HepG2 (cell line): Measurements from ENCODE around the gene SELENOH. TPM values are rescaled to one million over a fixed set of nuclear protein-coding genes. Genes with fewer than 3 reads are reported as not detected.

Source experiments
- EZH2 ChIP-seq: conservative IDR thresholded peaks from 2 replicates; pipeline ENCODE4 v1.6.1; 2012; ENCODE audit warnings: mild to moderate bottlenecking, low read depth, low read length, moderate library complexity
- HMGA1 ChIP-seq: sonication (generic); formaldehyde crosslinking; conservative IDR thresholded peaks from 2 replicates; pipeline ENCODE4 v1.4.0; 2020; ENCODE audit warnings: missing genetic modification reagents
- HNRNPLL ChIP-seq: fragments of 200-400 bp; formaldehyde crosslinking; IDR thresholded peaks from 2 replicates; pipeline ENCODE4 v1.6.1; 2017; ENCODE audit warnings: mild to moderate bottlenecking, low read depth, low read length; ENCODE audit not compliant: poor library complexity, severe bottlenecking
- ISX ChIP-seq: sonication (generic); formaldehyde crosslinking; conservative IDR thresholded peaks from 2 replicates; pipeline ENCODE4 v1.5.0; 2020; ENCODE audit warnings: missing genetic modification reagents
- JUNB ChIP-seq: sonication (generic); formaldehyde crosslinking; IDR thresholded peaks from 2 replicates; pipeline ENCODE4 v1.8.0; 2022; ENCODE audit warnings: missing genetic modification reagents, mild to moderate bottlenecking, borderline replicate concordance
- MBNL3 ChIP-seq: fragments of 250-450 bp; sonication (Bioruptor Pico); conservative IDR thresholded peaks from 2 replicates; pipeline ENCODE4 v1.8.0; 2022; ENCODE audit warnings: mild to moderate bottlenecking, inconsistent platforms
- NFYB ChIP-seq: sonication (generic); formaldehyde crosslinking; IDR thresholded peaks from 2 replicates; pipeline ENCODE4 v1.4.0; 2020; ENCODE audit warnings: missing genetic modification reagents
- POLR2G ChIP-seq: fragments of 200-400 bp; formaldehyde crosslinking; IDR thresholded peaks from 2 replicates; pipeline ENCODE4 v1.6.1; 2018; ENCODE audit warnings: mild to moderate bottlenecking, low read depth, low read length, moderate library complexity
- PPARG ChIP-seq: conservative IDR thresholded peaks from 2 replicates; pipeline ENCODE4 v1.6.1; 2016; ENCODE audit warnings: missing biosample characterization, missing genetic modification reagents
- PRDM15 ChIP-seq: sonication (generic); formaldehyde crosslinking; IDR thresholded peaks from 2 replicates; pipeline ENCODE4 v1.4.0; 2020; ENCODE audit warnings: missing genetic modification reagents
- SRSF1 ChIP-seq: fragments of 200-400 bp; formaldehyde crosslinking; optimal IDR thresholded peaks from 2 replicates; pipeline ENCODE3; 2017; ENCODE audit warnings: mild to moderate bottlenecking, low read depth, low read length, moderate library complexity
- STAG1 ChIP-seq: sonication (generic); formaldehyde crosslinking; IDR thresholded peaks from 2 replicates; pipeline ENCODE4 v1.4.0; 2020; ENCODE audit warnings: missing genetic modification reagents
- TOE1 ChIP-seq: sonication (generic); formaldehyde crosslinking; IDR thresholded peaks from 2 replicates; pipeline ENCODE4 v1.4.0; 2020; ENCODE audit warnings: mild to moderate bottlenecking, missing genetic modification reagents
- ZNF138 ChIP-seq: sonication (generic); formaldehyde crosslinking; IDR thresholded peaks from 2 replicates; pipeline ENCODE4 v1.5.0; 2020; ENCODE audit warnings: mild to moderate bottlenecking, low read depth, missing genetic modification reagents
- ZNF234 ChIP-seq: sonication (generic); formaldehyde crosslinking; conservative IDR thresholded peaks from 2 replicates; pipeline ENCODE4 v1.5.1; 2020; ENCODE audit warnings: mild to moderate bottlenecking, missing genetic modification reagents
- ZNF281 ChIP-seq: sonication (generic); formaldehyde crosslinking; IDR thresholded peaks from 2 replicates; pipeline ENCODE4 v1.4.0; 2020; ENCODE audit warnings: missing genetic modification reagents, borderline replicate concordance
- ZNF382 ChIP-seq: sonication (generic); formaldehyde crosslinking; IDR thresholded peaks from 2 replicates; pipeline ENCODE4 v1.5.0; 2020; ENCODE audit warnings: missing genetic modification reagents, mild to moderate bottlenecking, borderline replicate concordance
- ZNF672 ChIP-seq: sonication (generic); formaldehyde crosslinking; IDR thresholded peaks from 2 replicates; pipeline ENCODE4 v1.8.1; 2022; ENCODE audit warnings: missing genetic modification reagents
- ZNF709 ChIP-seq: sonication (generic); formaldehyde crosslinking; IDR thresholded peaks from 2 replicates; pipeline ENCODE4 v1.5.0; 2020; ENCODE audit warnings: mild to moderate bottlenecking, missing genetic modification reagents
- ZNF782 ChIP-seq: sonication (generic); formaldehyde crosslinking; IDR thresholded peaks from 2 replicates; pipeline ENCODE4 v1.4.0; 2020; ENCODE audit warnings: missing genetic modification reagents, mild to moderate bottlenecking, borderline replicate concordance
- ZNF816 ChIP-seq: sonication (generic); formaldehyde crosslinking; IDR thresholded peaks from 2 replicates; pipeline ENCODE4 v1.8.0; 2022; ENCODE audit warnings: missing genetic modification reagents, mild to moderate bottlenecking, borderline replicate concordance
- polyA plus RNA-seq, 8 experiments: library from polyadenylated mRNA; depleted of rRNA in 3 of 8; stranded (reverse) in 7 of 8; unstranded in 1 of 8; fragments of >200 nt; fragmentation: Illumina TruSeq in 4 of 8; extraction: Trizol in 4 of 8; gene quantifications; 2 replicates each; pipeline versions ENCODE4 v1.2.1 to v1.2.3, GENCODE V29; 2011 to 2016; ENCODE audit warnings: low read depth in 4 of 8, missing spikeins in 1 of 8, mixed read lengths in 1 of 8; ENCODE audit not compliant: insufficient read depth in 1 of 8
- total RNA-seq, 5 experiments: library from RNA; depleted of rRNA; stranded (reverse); fragments of >200 nt; fragmentation: Illumina TruSeq; extraction: Trizol; gene quantifications; 2 replicates each; pipeline ENCODE4 v1.2.3, GENCODE V29; 2016; ENCODE audit warnings: low read depth in 1 of 5
- TF ChIP-seq, protein P1 (sequence below): sonication (generic); formaldehyde crosslinking; IDR thresholded peaks from 2 replicates; pipeline ENCODE4 v1.9.0; 2021; ENCODE audit warnings: missing genetic modification reagents, mild to moderate bottlenecking, borderline replicate concordance
- TF ChIP-seq, protein P2 (sequence below): sonication (generic); formaldehyde crosslinking; IDR thresholded peaks from 2 replicates; pipeline ENCODE4 v1.8.0; 2022; ENCODE audit warnings: low read depth, missing genetic modification reagents

SELENOH gene
- total and polyA plus RNA-seq, 2 of the 13 experiments (the other 11 are each of a cell fraction or from before 2014, with no cell fraction given) = 27.2 to 77.4 TPM

GRCh38 chr11:57779276-57779675 lies 38.0 kb downstream of the SELENOH start (continued):
- no peak for TF ChIP-seq ZNF234 (CRISPR knock-in tag)
- TF ChIP-seq ZNF709 (CRISPR knock-in tag) = no peak
- no peak for TF ChIP-seq PRDM15 (CRISPR knock-in tag)
- no peak for TF ChIP-seq MBNL3
- TF ChIP-seq NFYB (CRISPR knock-in tag) = 0 out of 2 replicates have a peak, but pooled peaks have one; percentile 22
- TF ChIP-seq EZH2 = no peak
- TF ChIP-seq PPARG = no peak
- no peak for TF ChIP-seq ZNF672
- TF ChIP-seq JUNB (CRISPR knock-in tag) = no peak
- no peak for TF ChIP-seq SRSF1
- no peak for TF ChIP-seq ISX (CRISPR knock-in tag)
- TF ChIP-seq, protein P1, sequence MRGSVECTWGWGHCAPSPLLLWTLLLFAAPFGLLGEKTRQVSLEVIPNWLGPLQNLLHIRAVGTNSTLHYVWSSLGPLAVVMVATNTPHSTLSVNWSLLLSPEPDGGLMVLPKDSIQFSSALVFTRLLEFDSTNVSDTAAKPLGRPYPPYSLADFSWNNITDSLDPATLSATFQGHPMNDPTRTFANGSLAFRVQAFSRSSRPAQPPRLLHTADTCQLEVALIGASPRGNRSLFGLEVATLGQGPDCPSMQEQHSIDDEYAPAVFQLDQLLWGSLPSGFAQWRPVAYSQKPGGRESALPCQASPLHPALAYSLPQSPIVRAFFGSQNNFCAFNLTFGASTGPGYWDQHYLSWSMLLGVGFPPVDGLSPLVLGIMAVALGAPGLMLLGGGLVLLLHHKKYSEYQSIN (CRISPR knock-in tag) = no peak
- TF ChIP-seq ZNF816 = no peak
- TF ChIP-seq HNRNPLL = no peak
- TF ChIP-seq, protein P2, sequence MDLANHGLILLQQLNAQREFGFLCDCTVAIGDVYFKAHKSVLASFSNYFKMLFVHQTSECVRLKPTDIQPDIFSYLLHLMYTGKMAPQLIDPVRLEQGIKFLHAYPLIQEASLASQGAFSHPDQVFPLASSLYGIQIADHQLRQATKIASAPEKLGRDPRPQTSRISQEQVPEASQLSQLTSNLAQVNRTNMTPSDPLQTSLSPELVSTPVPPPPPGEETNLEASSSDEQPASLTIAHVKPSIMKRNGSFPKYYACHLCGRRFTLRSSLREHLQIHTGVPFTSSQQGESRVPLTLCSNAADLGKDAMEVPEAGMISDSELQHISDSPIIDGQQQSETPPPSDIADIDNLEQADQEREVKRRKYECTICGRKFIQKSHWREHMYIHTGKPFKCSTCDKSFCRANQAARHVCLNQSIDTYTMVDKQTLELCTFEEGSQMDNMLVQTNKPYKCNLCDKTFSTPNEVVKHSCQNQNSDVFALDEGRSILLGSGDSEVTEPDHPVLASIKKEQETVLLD = no peak
- no peak for TF ChIP-seq ZNF138 (CRISPR knock-in tag)
- TF ChIP-seq TOE1 (CRISPR knock-in tag) = no peak
- 0 out of 2 replicates have a peak, but pooled peaks have one; percentile 1 for TF ChIP-seq POLR2G
- TF ChIP-seq ZNF782 (CRISPR knock-in tag) = no peak
- 0 out of 2 replicates have a peak, but pooled peaks have one; percentile 26 for TF ChIP-seq STAG1
- TF ChIP-seq ZNF382 (CRISPR knock-in tag) = no peak
- TF ChIP-seq HMGA1 (CRISPR knock-in tag) = no peak
- TF ChIP-seq ZNF281 (CRISPR knock-in tag) = no peak
